Stimulated activated naive CD8-positive, alpha-beta T cell treated with anti-CD3 and anti-CD28 coated beads, Interleukin-15, amount 100 ng/mL, for 72 hours (primary cell): Measurements from ENCODE around the gene XKR8.
"Not testable (repeated sequence)": the region's sequence is repeated elsewhere in the genome, so short reads cannot be mapped to it uniquely, and the experiment has no call there.

Experiments
- ATAC-seq: fragments of 150-1000 bp; cut with Tn5 transposase; 2 replicates; pipeline ENCODE4 v1.10.0; 2021; ENCODE audit warnings: mild to moderate bottlenecking, moderate library complexity
- DNase-seq, 2 donors: peaks; one replicate each; pipeline ENCODE4 v3.0.0; 2021 to 2022
- H3K27ac Mint-ChIP-seq, 2 donors: one replicate each; pipeline ENCODE4 v1.8.0; 2022; ENCODE audit warnings: mild to moderate bottlenecking in 2 of 2, mixed read lengths in 2 of 2, moderate library complexity in 2 of 2
- H3K27me3 Mint-ChIP-seq: one replicate; pipeline ENCODE4 v1.8.0; 2022; ENCODE audit warnings: mixed read lengths
- H3K4me1 Mint-ChIP-seq: one replicate; pipeline ENCODE4 v1.8.0; 2022; ENCODE audit warnings: mild to moderate bottlenecking, mixed read lengths
- H3K4me3 Mint-ChIP-seq, 2 donors: one replicate each; pipeline ENCODE4 v1.8.0; 2022; ENCODE audit warnings: mild to moderate bottlenecking in 2 of 2, mixed read lengths in 2 of 2, moderate library complexity in 1 of 2
- H3K9me3 Mint-ChIP-seq, 2 donors: one replicate each; pipeline ENCODE4 v1.8.0; 2022; ENCODE audit warnings: mixed read lengths in 2 of 2

Gene XKR8

DNA sequence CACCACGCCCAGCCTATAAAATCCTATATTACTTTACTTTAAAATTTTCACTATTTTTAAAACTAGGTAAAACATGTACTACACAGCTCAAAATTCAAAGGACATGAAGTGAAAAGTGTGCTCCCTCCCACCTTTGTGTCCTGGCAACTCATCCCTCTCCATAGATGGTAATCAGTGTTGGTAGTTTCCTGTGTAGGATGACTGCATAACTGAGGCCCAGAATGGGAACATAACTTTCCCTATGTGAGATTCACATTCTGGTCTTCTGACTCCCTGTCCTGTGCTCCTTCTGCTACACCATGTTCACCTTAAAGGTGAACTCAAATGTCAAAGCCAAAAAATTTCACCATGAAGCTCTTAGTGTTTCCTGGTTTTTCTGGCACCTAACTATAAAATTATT, 39.3 kb downstream of the XKR8 start:
- no peak for DNase-seq
- no peak overlapping the region for H3K4me3 Mint-ChIP-seq
- no peaks in the 10 kb centered on the region for H3K4me1 Mint-ChIP-seq
- ATAC-seq = no peak
- H3K27ac Mint-ChIP-seq = no peak overlapping the region
- H3K27me3 Mint-ChIP-seq = no peaks in the 10 kb centered on the region
- H3K9me3 Mint-ChIP-seq = no peaks in the 10 kb centered on the region

DNA sequence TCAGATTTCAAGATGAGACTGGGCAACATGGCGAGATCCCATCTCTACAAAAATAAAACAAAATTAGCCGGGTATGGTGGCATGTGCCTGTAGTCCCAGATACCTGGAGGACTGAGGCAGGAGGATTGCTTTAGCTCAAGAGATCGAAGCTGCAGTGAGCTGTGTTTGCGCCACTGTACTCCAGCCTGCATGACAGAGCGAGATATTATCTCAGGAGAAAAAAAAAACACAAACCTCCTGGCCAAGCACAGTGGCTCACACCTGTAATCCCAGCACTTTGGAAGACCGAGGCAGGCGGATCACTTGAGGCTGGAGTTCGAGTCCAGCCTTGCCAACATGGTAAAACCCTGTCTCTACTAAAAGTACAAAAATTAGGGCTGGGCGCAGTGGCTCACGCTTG, 42.8 kb downstream of the XKR8 start:
- H3K9me3 Mint-ChIP-seq = no peaks in the 10 kb centered on the region
- no peak overlapping the region for H3K4me3 Mint-ChIP-seq
- H3K27ac Mint-ChIP-seq = no peak overlapping the region
- no peak for DNase-seq
- H3K27me3 Mint-ChIP-seq = no peaks in the 10 kb centered on the region
- no peak for ATAC-seq
- no peaks in the 10 kb centered on the region for H3K4me1 Mint-ChIP-seq

DNA sequence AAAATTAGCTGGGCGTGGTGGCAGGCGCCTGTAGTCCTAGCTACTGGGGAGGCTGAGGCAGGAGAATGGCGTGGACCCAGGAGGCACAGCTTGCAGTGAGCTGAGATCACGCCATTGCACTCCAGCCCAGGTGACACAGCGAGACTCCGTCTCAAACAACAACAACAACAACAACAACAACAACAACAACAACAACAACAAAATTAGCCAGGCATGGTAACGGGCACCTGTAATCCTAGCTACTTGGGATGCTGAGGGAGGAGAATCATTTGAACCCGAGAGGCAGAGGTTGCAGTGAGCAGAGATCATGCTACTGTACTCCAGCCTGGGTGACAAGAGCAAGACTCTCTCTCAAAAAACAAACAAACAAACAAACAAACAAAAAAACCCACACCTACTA, 43.3 kb downstream of the XKR8 start:
- not testable (repeated sequence) for H3K4me3 Mint-ChIP-seq, ATAC-seq

DNA sequence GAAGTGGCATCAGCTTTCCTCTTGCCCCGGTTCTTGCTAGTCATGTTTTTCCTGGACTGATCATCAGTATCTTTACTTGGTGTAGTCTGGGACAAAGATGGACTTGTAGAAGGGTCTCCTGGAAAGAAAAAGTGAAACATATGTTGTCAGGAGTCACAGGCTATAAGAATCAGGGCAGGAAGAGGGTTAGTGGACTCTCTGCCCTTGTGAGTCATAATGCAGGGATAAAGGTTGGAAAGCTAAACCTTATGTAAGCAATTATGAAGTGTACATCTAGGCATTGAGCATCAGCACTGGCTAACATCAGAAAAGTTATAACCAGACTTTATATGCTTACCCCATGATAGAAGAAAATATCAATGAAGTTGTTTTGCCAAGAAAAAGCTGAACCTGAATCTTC, 51.2 kb downstream of the XKR8 start:
- ATAC-seq (no peak), DNase-seq (no peak)
- Mint-ChIP-seq H3K4me1 (no peaks in the 10 kb centered on the region), H3K27me3 (no peaks in the 10 kb centered on the region), H3K27ac (no peak overlapping the region), H3K4me3 (no peak overlapping the region), H3K9me3 (no peaks in the 10 kb centered on the region)

More for the DNA sequence above, 43.3 kb downstream of the XKR8 start:
- not testable (repeated sequence) for H3K4me1 Mint-ChIP-seq, H3K27ac Mint-ChIP-seq, DNase-seq, H3K9me3 Mint-ChIP-seq, H3K27me3 Mint-ChIP-seq
